Measurements from ENCODE around the gene CNTNAP5. TPM values are rescaled to one million over a fixed set of nuclear protein-coding genes. Genes with fewer than 3 reads are reported as not detected.

Gene CNTNAP5
- total RNA-seq, 1 donor from 2014 or later: not detected

- Histone ChIP-seq H4K20me1 (ENCODE audit: low read depth) (no peaks in the 10 kb centered on the region), H3K36me3 (no peaks in the 10 kb centered on the region), H3K4me3 (no peak overlapping the region), H2AFZ (replicated peaks) (no peak overlapping the region), H3K9ac (no peak overlapping the region), H3K4me2 (no peak overlapping the region), H3K9me3 (ENCODE audit: low read depth) (no peaks in the 10 kb centered on the region), H3K4me1 (no peaks in the 10 kb centered on the region), H3K79me2 (ENCODE audit: low read depth) (no peaks in the 10 kb centered on the region), H3K27ac (no peak overlapping the region), H3F3A (ENCODE audit: low read depth) (no peaks in the 10 kb centered on the region), H3K27me3 (no peaks in the 10 kb centered on the region)
- Mint-ChIP-seq H3K9me3 (no peaks in the 10 kb centered on the region), H3K27ac (no peak overlapping the region), H3K36me3 (no peaks in the 10 kb centered on the region), H3K4me3 (no peak overlapping the region), H3K4me1 (no peaks in the 10 kb centered on the region), H3K27me3 (ENCODE audit: insufficient read depth, low read depth) (peaks cover 5% of the 10 kb centered on the region)
- DNase-seq (ENCODE audit: low spot score): no peak
- TF ChIP-seq EZH2phosphoT487 (IDR thresholded peaks at IDR 0.05): no peak
- no peak for TF ChIP-seq CTCF (IDR thresholded peaks at IDR 0.05)
- TF ChIP-seq EZH2 (IDR thresholded peaks at IDR 0.05): no peak
Observed at GRCh38 chr2:124797049-124797448, 772.0 kb downstream of the CNTNAP5 start.

GRCh38 chr2:124798551-124798950 is 773.5 kb downstream of the CNTNAP5 start:
- no peak for TF ChIP-seq EZH2 (IDR thresholded peaks at IDR 0.05)
- no peak for TF ChIP-seq CTCF (IDR thresholded peaks at IDR 0.05)
- TF ChIP-seq EZH2phosphoT487 (IDR thresholded peaks at IDR 0.05): no peak
- no peaks in the 10 kb centered on the region for H3K36me3 ChIP-seq
- Mint-ChIP-seq H3K4me1 (no peaks in the 10 kb centered on the region), H3K36me3 (peaks cover 2% of the 10 kb centered on the region), H3K4me3 (no peak overlapping the region), H3K27ac (no peak overlapping the region), H3K27me3 (ENCODE audit: insufficient read depth, low read depth) (peaks cover 7% of the 10 kb centered on the region), H3K9me3 (peaks cover 3% of the 10 kb centered on the region)
- DNase-seq (ENCODE audit: low spot score): no peak
- no peak overlapping the region for H3K27ac ChIP-seq
- no peak overlapping the region for H2AFZ ChIP-seq (replicated peaks)
- H3K4me2 ChIP-seq: no peak overlapping the region
- H3K27me3 ChIP-seq: no peaks in the 10 kb centered on the region
- H3K79me2 ChIP-seq (ENCODE audit: low read depth): no peaks in the 10 kb centered on the region
- no peak overlapping the region for H3K9ac ChIP-seq
- no peak overlapping the region for H3K4me3 ChIP-seq
- no peaks in the 10 kb centered on the region for H3K4me1 ChIP-seq
- no peaks in the 10 kb centered on the region for H3K9me3 ChIP-seq (ENCODE audit: low read depth)
- H4K20me1 ChIP-seq (ENCODE audit: low read depth): no peaks in the 10 kb centered on the region
- no peaks in the 10 kb centered on the region for H3F3A ChIP-seq (ENCODE audit: low read depth)

- Mint-ChIP-seq H3K27me3 (ENCODE audit: insufficient read depth, low read depth) (peaks cover 14% of the 10 kb centered on the region), H3K9me3 (peaks cover 8% of the 10 kb centered on the region), H3K4me3 (no peak overlapping the region), H3K4me1 (peaks cover 30% of the 10 kb centered on the region), H3K36me3 (peaks cover 2% of the 10 kb centered on the region), H3K27ac (no peak overlapping the region)
- no peak for TF ChIP-seq EZH2phosphoT487 (IDR thresholded peaks at IDR 0.05)
- peak; percentile 88 for TF ChIP-seq CTCF (IDR thresholded peaks at IDR 0.05)
- H4K20me1 ChIP-seq (ENCODE audit: low read depth): no peaks in the 10 kb centered on the region
- H3K79me2 ChIP-seq (ENCODE audit: low read depth): no peaks in the 10 kb centered on the region
- no peaks in the 10 kb centered on the region for H3K9me3 ChIP-seq (ENCODE audit: low read depth)
- H3K27ac ChIP-seq: no peak overlapping the region
- no peak overlapping the region for H3K9ac ChIP-seq
- H3K27me3 ChIP-seq: no peaks in the 10 kb centered on the region
- peaks cover 3% of the 10 kb centered on the region for H3K4me1 ChIP-seq
- DNase-seq (ENCODE audit: low spot score): peak; percentile 71
- H3K4me2 ChIP-seq: no peak overlapping the region
- H3K4me3 ChIP-seq: no peak overlapping the region
- no peaks in the 10 kb centered on the region for H3F3A ChIP-seq (ENCODE audit: low read depth)
- peak overlapping the region; percentile 85 for H2AFZ ChIP-seq (replicated peaks)
- H3K36me3 ChIP-seq: no peaks in the 10 kb centered on the region
Observed at GRCh38 chr2:124804014-124804940, 779.2 kb downstream of the CNTNAP5 start.
